Panc1 (cell line): ENCODE data around the gene IL11RA. TPM values are rescaled to one million over a fixed set of nuclear protein-coding genes. Genes with fewer than 3 reads are reported as not detected.

ENCODE experiments used
- ATAC-seq: fragments of 200-7000 bp; cut with Tn5 transposase; 2 replicates; pipeline ENCODE4 v1.9.1; 2020; ENCODE audit warnings: mild to moderate bottlenecking, moderate library complexity
- BruUV-seq: library from RNA; stranded (reverse); fragments of 400-500 nt; replicated peaks from 2 replicates; lab custom pipeline; 2021; lab: Mats Ljungman, UMichigan
- CTCF ChIA-PET: fragments of 300-600 bp; sonication (Branson Sonifier 250); formaldehyde crosslinking; loops from one replicate; lab custom pipeline; 2022; ENCODE audit warnings: antibody characterized with exemption; lab: Charles Lee
- POLR2A ChIA-PET: fragments of 300-600 bp; sonication (Branson Sonifier 250); formaldehyde crosslinking; loops from one replicate; lab custom pipeline; 2022; ENCODE audit warnings: antibody characterized with exemption; lab: Charles Lee
- DNase-seq: peaks from one replicate; pipeline ENCODE4 v3.0.0-alpha.2; 2010; ENCODE audit warnings: low read depth, low spot score
- H3K27ac ChIP-seq: 2 replicates; pipeline ENCODE4 v1.5.1; 2011; ENCODE audit warnings: mild to moderate bottlenecking, low read length, inconsistent platforms
- H3K27me3 ChIP-seq: fragments of 200-500 bp; sonication (Bioruptor generic); 2 replicates; pipeline ENCODE4 v1.6.0; 2014; ENCODE audit warnings: low read length, inconsistent platforms; ENCODE audit not compliant: control insufficient read depth, insufficient read depth
- H3K36me3 ChIP-seq: fragments of 200-500 bp; sonication (Bioruptor generic); 2 replicates; pipeline ENCODE4 v1.5.1; 2014; ENCODE audit warnings: inconsistent platforms, mild to moderate bottlenecking, low read length, moderate library complexity; ENCODE audit not compliant: control insufficient read depth, insufficient read depth
- H3K4me1 ChIP-seq: 2 replicates; pipeline ENCODE4 v1.5.1; 2011; ENCODE audit warnings: inconsistent platforms, mild to moderate bottlenecking, low read length, moderate library complexity; ENCODE audit not compliant: control insufficient read depth, insufficient read depth
- H3K4me3 ChIP-seq, 2 experiments: 2 replicates each; pipeline ENCODE4 v1.5.1; 2011 to 2012; ENCODE audit warnings: low read depth in 2 of 2, low read length in 2 of 2, mild to moderate bottlenecking in 2 of 2, inconsistent platforms in 1 of 2, moderate library complexity in 1 of 2
- H3K9me3 ChIP-seq: fragments of 200-500 bp; sonication (Bioruptor generic); 2 replicates; pipeline ENCODE4 v1.5.1; 2014; ENCODE audit warnings: low read depth, mild to moderate bottlenecking, inconsistent platforms, low read length, moderate library complexity; ENCODE audit not compliant: control insufficient read depth, insufficient read depth
- POLR2AphosphoS5 ChIP-seq: IDR thresholded peaks from 2 replicates; pipeline ENCODE4 v1.6.1; 2012; ENCODE audit warnings: mild to moderate bottlenecking, low read depth, low read length, moderate library complexity
- SIN3A ChIP-seq: IDR thresholded peaks from 2 replicates; pipeline ENCODE4 v1.6.1; 2012; ENCODE audit warnings: low read depth, mild to moderate bottlenecking, low read length, moderate library complexity, borderline replicate concordance; ENCODE audit not compliant: insufficient read depth
- TCF7L2 ChIP-seq: IDR thresholded peaks from 2 replicates; pipeline ENCODE4 v1.6.1; 2011; ENCODE audit warnings: mild to moderate bottlenecking, low read depth, low read length, inconsistent platforms
- in situ Hi-C: cut with HindIII; loops from 2 replicates; pipeline ENCODE4 v1.10.0; 2016; ENCODE audit warnings: low sequenced_read_pairs, low pct_unique_long_range_greater_than_20kb
- intact Hi-C: fragments of 100-400 bp; cut with micrococcal nuclease; formaldehyde crosslinking; loops from one replicate; pipeline ENCODE4 v1.10.0; 2022; ENCODE audit not compliant: unreplicated experiment
- total RNA-seq: library from RNA; stranded (reverse); gene quantifications from one replicate; pipeline ENCODE4 v1.2.1, GENCODE V29; 2021; ENCODE audit not compliant: unreplicated experiment
- TF ChIP-seq, protein P1 (sequence below), 2 experiments: IDR thresholded peaks; 2 replicates each; pipeline ENCODE4 v1.6.1; 2011 to 2012; ENCODE audit warnings: low read depth in 2 of 2, control low read depth in 1 of 2, low read length in 1 of 2, mild to moderate bottlenecking in 1 of 2, moderate library complexity in 1 of 2; ENCODE audit not compliant: insufficient read depth in 1 of 2
- TF ChIP-seq, protein P2 (sequence below): fragments of 450-650 bp; IDR thresholded peaks from 2 replicates; pipeline ENCODE4 v1.5.1; 2017; ENCODE audit warnings: mild to moderate bottlenecking

Gene IL11RA
- total RNA-seq, 1 experiment from 2014 or later: 21.6 TPM

DNA sequence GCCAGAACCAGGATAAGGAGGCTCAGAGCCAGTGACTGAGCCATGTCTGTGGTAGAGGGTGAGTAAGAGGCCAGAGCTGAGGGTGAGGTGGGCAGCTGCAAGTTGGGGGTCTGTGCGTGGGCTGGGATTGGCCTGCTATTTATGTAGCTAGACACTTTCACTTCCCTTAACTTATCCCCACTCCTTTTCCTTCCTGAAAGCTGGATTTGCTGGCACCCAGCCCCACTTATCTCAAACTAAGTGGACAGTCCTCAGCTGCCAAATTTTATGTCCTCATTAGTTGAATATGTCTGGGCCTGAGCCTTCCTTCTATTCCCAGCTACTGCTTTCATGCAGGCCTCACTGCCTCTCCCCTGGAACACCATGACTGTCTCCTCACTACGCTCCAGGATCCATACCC is 58.0 kb downstream of the IL11RA start, which contains the start of gene CCL21:
CCL21 (minus strand) TSS at position 114 of the 400 bp plus-strand sequence; CDS start at position 44, 70 bp downstream.
- Histone ChIP-seq H3K36me3 (no peaks in the 10 kb centered on the region), H3K9me3 (no peaks in the 10 kb centered on the region), H3K27me3 (no peaks in the 10 kb centered on the region; the same call in 1 of the 2 replicates), H3K27ac (no peak within 1 kb of the TSS), H3K4me1 (no peaks in the 10 kb centered on the region), H3K4me3 (no peak within 1 kb of the TSS)
- TF ChIP-seq POLR2AphosphoS5 (no peak), TCF7L2 (no peak), SIN3A (no peak)
- TF ChIP-seq, protein P1, sequence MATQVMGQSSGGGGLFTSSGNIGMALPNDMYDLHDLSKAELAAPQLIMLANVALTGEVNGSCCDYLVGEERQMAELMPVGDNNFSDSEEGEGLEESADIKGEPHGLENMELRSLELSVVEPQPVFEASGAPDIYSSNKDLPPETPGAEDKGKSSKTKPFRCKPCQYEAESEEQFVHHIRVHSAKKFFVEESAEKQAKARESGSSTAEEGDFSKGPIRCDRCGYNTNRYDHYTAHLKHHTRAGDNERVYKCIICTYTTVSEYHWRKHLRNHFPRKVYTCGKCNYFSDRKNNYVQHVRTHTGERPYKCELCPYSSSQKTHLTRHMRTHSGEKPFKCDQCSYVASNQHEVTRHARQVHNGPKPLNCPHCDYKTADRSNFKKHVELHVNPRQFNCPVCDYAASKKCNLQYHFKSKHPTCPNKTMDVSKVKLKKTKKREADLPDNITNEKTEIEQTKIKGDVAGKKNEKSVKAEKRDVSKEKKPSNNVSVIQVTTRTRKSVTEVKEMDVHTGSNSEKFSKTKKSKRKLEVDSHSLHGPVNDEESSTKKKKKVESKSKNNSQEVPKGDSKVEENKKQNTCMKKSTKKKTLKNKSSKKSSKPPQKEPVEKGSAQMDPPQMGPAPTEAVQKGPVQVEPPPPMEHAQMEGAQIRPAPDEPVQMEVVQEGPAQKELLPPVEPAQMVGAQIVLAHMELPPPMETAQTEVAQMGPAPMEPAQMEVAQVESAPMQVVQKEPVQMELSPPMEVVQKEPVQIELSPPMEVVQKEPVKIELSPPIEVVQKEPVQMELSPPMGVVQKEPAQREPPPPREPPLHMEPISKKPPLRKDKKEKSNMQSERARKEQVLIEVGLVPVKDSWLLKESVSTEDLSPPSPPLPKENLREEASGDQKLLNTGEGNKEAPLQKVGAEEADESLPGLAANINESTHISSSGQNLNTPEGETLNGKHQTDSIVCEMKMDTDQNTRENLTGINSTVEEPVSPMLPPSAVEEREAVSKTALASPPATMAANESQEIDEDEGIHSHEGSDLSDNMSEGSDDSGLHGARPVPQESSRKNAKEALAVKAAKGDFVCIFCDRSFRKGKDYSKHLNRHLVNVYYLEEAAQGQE (IDR thresholded peaks at IDR 0.05; ENCODE audit: insufficient read depth in 1 of 2, low read depth in 2 of 2, low read length in 1 of 2): no peak
- TF ChIP-seq, protein P2, sequence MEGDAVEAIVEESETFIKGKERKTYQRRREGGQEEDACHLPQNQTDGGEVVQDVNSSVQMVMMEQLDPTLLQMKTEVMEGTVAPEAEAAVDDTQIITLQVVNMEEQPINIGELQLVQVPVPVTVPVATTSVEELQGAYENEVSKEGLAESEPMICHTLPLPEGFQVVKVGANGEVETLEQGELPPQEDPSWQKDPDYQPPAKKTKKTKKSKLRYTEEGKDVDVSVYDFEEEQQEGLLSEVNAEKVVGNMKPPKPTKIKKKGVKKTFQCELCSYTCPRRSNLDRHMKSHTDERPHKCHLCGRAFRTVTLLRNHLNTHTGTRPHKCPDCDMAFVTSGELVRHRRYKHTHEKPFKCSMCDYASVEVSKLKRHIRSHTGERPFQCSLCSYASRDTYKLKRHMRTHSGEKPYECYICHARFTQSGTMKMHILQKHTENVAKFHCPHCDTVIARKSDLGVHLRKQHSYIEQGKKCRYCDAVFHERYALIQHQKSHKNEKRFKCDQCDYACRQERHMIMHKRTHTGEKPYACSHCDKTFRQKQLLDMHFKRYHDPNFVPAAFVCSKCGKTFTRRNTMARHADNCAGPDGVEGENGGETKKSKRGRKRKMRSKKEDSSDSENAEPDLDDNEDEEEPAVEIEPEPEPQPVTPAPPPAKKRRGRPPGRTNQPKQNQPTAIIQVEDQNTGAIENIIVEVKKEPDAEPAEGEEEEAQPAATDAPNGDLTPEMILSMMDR: no peak
- ChIA-PET CTCF (no interaction called here), POLR2A (no interaction called here)
- in situ Hi-C loops: no loop called here
- DNase-seq (no peak), ATAC-seq (peak; percentile 49; the same call in 1 of the 2 replicates)
- no TSS peak for BruUV-seq
- intact Hi-C loops: no loop called here

Other genes starting within 250 kb of the IL11RA start
- 38.6 TPM for gene FAM219A, start 193.6 kb upstream of the IL11RA start, total RNA-seq
- 2.2 TPM for gene DNAI1, start 193.4 kb upstream of the IL11RA start, total RNA-seq
- 7.2 TPM for gene ENHO, start 129.2 kb upstream of the IL11RA start, total RNA-seq
- 2.7 TPM for gene CNTFR, start 62.5 kb upstream of the IL11RA start, total RNA-seq
- gene RPP25L, start 40.1 kb upstream of the IL11RA start, total RNA-seq: 30.4 TPM
- 110 TPM for gene DCTN3, start 31.7 kb upstream of the IL11RA start, total RNA-seq
- 0.33 TPM for gene ARID3C, start 23.1 kb upstream of the IL11RA start, total RNA-seq
- 131 TPM for gene SIGMAR1, start 14.4 kb upstream of the IL11RA start, total RNA-seq
- gene GALT, start 5.5 kb upstream of the IL11RA start, total RNA-seq: 42.5 TPM
- gene CCL27, start 10.5 kb downstream of the IL11RA start, total RNA-seq: 0.95 TPM
- not detected for gene CCL19, start 39.1 kb downstream of the IL11RA start, total RNA-seq
- gene CCL21, start 58.0 kb downstream of the IL11RA start, total RNA-seq: not detected